Measurements from ENCODE around the gene ARL10. TPM values are rescaled to one million over a fixed set of nuclear protein-coding genes. Genes with fewer than 3 reads are reported as not detected.

ARL10 gene
- polyA plus RNA-seq: 1.1 and 3.9 TPM in 2 replicates

GRCh38 chr5:176365351-176366231 lies at the start of gene ARL10:
Gene ARL10, plus strand, starts transcription at chr5:176365487. Its CDS starts 77 bp downstream, at chr5:176365564.

GRCh38 chr5:176361437-176362232 lies 3.7 kb upstream of the ARL10 start, which contains the start of gene KIAA1191:
Gene KIAA1191, minus strand, starts transcription at chr5:176361764. Its CDS starts 2,256 bp downstream, at chr5:176359508.

GRCh38 chr5:176388444-176389134 lies 23.3 kb downstream of the ARL10 start, which contains the start of the genes HIGD2A and NOP16:
Gene HIGD2A, plus strand, starts transcription at chr5:176388751. Its CDS starts 69 bp downstream, at chr5:176388820.
Gene NOP16, minus strand, starts transcription at chr5:176388598. Its CDS starts 59 bp downstream, at chr5:176388539.

GRCh38 chr5:176415952-176416924 lies 51.0 kb downstream of the ARL10 start, which contains the start of gene CLTB:
Gene CLTB, minus strand, starts transcription at chr5:176416539. Its CDS starts 176 bp downstream, at chr5:176416363.

Other genes starting within 250 kb of the ARL10 start
- 14.1 and 15.8 TPM in 2 replicates for gene SIMC1, start 127.1 kb upstream of the ARL10 start, polyA plus RNA-seq
- 46.1 and 47.9 TPM in 2 replicates for gene KIAA1191, start 3.7 kb upstream of the ARL10 start, polyA plus RNA-seq
- 106 and 141 TPM in 2 replicates for gene NOP16, start 23.1 kb downstream of the ARL10 start, polyA plus RNA-seq
- 451 and 463 TPM in 2 replicates for gene HIGD2A, start 23.3 kb downstream of the ARL10 start, polyA plus RNA-seq
- 20.9 and 37.9 TPM in 2 replicates for gene CLTB, start 51.1 kb downstream of the ARL10 start, polyA plus RNA-seq
- 44.3 and 48.9 TPM in 2 replicates for gene FAF2, start 82.9 kb downstream of the ARL10 start, polyA plus RNA-seq
- 5.5 and 6.7 TPM in 2 replicates for gene RNF44, start 171.9 kb downstream of the ARL10 start, polyA plus RNA-seq
- 1.4 TPM in 1 of 2 replicates, not detected in the other for gene CDHR2, start 183.9 kb downstream of the ARL10 start, polyA plus RNA-seq
- gene GPRIN1, start 244.7 kb downstream of the ARL10 start, polyA plus RNA-seq: 0.95 and 2.2 TPM in 2 replicates

Data from Purkinje cell (primary cell).